GM23248 (cell line): Measurements from ENCODE around the gene C10orf90. TPM values are rescaled to one million over a fixed set of nuclear protein-coding genes. Genes with fewer than 3 reads are reported as not detected.

Experiments
- DNase-seq: peaks from one replicate; pipeline ENCODE4 v3.0.0-alpha.2; 2015
- H2AFZ ChIP-seq: fragments of 200-600 bp; sonication (generic); 2 replicates; pipeline ENCODE4 v1.6.1; 2016; ENCODE audit warnings: antibody characterized with exemption
- H3F3A ChIP-seq: fragments of 200-600 bp; sonication (generic); 2 replicates; pipeline ENCODE4 v1.6.1; 2016; ENCODE audit warnings: mild to moderate bottlenecking, antibody characterized with exemption, mixed run types; ENCODE audit not compliant: insufficient read depth
- H3K27ac ChIP-seq: fragments of 200-600 bp; sonication (generic); 2 replicates; pipeline ENCODE4 v1.5.1; 2016; ENCODE audit warnings: mild to moderate bottlenecking
- H3K27me3 ChIP-seq: fragments of 200-600 bp; sonication (generic); replicated peaks from 2 replicates; pipeline ENCODE4 v1.6.1; 2016; ENCODE audit warnings: mild to moderate bottlenecking; ENCODE audit not compliant: insufficient read depth
- H3K36me3 ChIP-seq: fragments of 200-600 bp; sonication (generic); 2 replicates; pipeline ENCODE4 v1.6.1; 2016; ENCODE audit warnings: low read depth, mild to moderate bottlenecking
- H3K4me1 ChIP-seq: fragments of 200-600 bp; sonication (generic); 2 replicates; pipeline ENCODE4 v1.6.1; 2016; ENCODE audit warnings: mild to moderate bottlenecking; ENCODE audit not compliant: insufficient read depth
- H3K4me2 ChIP-seq: fragments of 200-600 bp; sonication (generic); one replicate; pipeline ENCODE4 v1.6.1; 2016; ENCODE audit warnings: mild to moderate bottlenecking; ENCODE audit not compliant: unreplicated experiment
- H3K4me3 ChIP-seq: fragments of 200-600 bp; sonication (generic); 2 replicates; pipeline ENCODE4 v1.5.1; 2016; ENCODE audit warnings: mild to moderate bottlenecking
- H3K79me2 ChIP-seq: fragments of 200-600 bp; sonication (generic); 2 replicates; pipeline ENCODE4 v1.6.1; 2016; ENCODE audit warnings: mild to moderate bottlenecking; ENCODE audit not compliant: insufficient read depth
- H3K9ac ChIP-seq: fragments of 200-600 bp; sonication (generic); 2 replicates; pipeline ENCODE4 v1.6.1; 2016; ENCODE audit warnings: mild to moderate bottlenecking
- H3K9me2 ChIP-seq: fragments of 200-600 bp; sonication (generic); 2 replicates; pipeline ENCODE4 v1.6.1; 2016; ENCODE audit warnings: mixed run types, mild to moderate bottlenecking, moderate library complexity; ENCODE audit not compliant: insufficient read depth
- H3K9me3 ChIP-seq: fragments of 200-600 bp; sonication (generic); one replicate; pipeline ENCODE4 v1.6.1; 2017; ENCODE audit warnings: low read depth
- H4K20me1 ChIP-seq: fragments of 200-600 bp; sonication (generic); 2 replicates; pipeline ENCODE4 v1.6.0; 2016; ENCODE audit not compliant: insufficient read depth
- EZH2 ChIP-seq: fragments of 200-600 bp; sonication (generic); IDR thresholded peaks from 2 replicates; pipeline ENCODE4 v1.6.1; 2018; ENCODE audit warnings: antibody characterized with exemption, mild to moderate bottlenecking; ENCODE audit not compliant: insufficient read depth, poor library complexity, severe bottlenecking
- EZH2phosphoT487 ChIP-seq: fragments of 200-600 bp; sonication (generic); IDR thresholded peaks from 2 replicates; pipeline ENCODE4 v1.6.1; 2018; ENCODE audit warnings: antibody characterized with exemption, moderate library complexity, mild to moderate bottlenecking, low read depth; ENCODE audit not compliant: insufficient read depth
- WGBS, 2 experiments: methylation state at CpG; one replicate each; pipeline ENCODE4 v1.1.6; 2015 to 2017; ENCODE audit warnings: low lambda C conversion rate in 2 of 2, low coverage in 1 of 2; ENCODE audit errors: missing lambda C conversion rate in 2 of 2; 5-methylcytosine and 5-hydroxymethylcytosine counted together
- in situ Hi-C: fragments of 300-500 bp; cut with MboI; formaldehyde crosslinking; loops from 2 replicates; pipeline ENCODE4 v1.15.0; 2020
- polyA plus RNA-seq: library from polyadenylated mRNA; unstranded; fragments of >200 nt; fragmentation: Nextera tagmentation; extraction: Ambion mirVana; gene quantifications from 2 replicates; pipeline ENCODE4 v1.2.1, GENCODE V29; 2016
- total RNA-seq: library from RNA; depleted of rRNA; stranded (reverse); fragments of >200 nt; shearing (Covaris generic); gene quantifications from 2 replicates; pipeline ENCODE4 v1.2.3, GENCODE V29; 2014

The C10orf90 gene
- total and polyA plus RNA-seq, 2 experiments from 2014 or later = 0.22 to 0.71 TPM

GRCh38 chr10:126654579-126654978 lies 15.9 kb downstream of the C10orf90 start:
- TF ChIP-seq EZH2 (no peak), EZH2phosphoT487 (no peak)
- WGBS, 2 experiments = 61 to 62% methylated on average over 2 of the region's 2 CpGs
- no peak overlapping the region for H2AFZ ChIP-seq
- H3K36me3 ChIP-seq = no peaks in the 10 kb centered on the region
- no peak overlapping the region for H3K4me2 ChIP-seq
- H3K9me2 ChIP-seq = no peaks in the 10 kb centered on the region
- H3K79me2 ChIP-seq = no peaks in the 10 kb centered on the region
- H3K9ac ChIP-seq = no peak overlapping the region
- in situ Hi-C loops = no loop called here
- no peak for DNase-seq
- no peaks in the 10 kb centered on the region for H4K20me1 ChIP-seq
- H3K27ac ChIP-seq = no peak overlapping the region
- H3K4me1 ChIP-seq = no peaks in the 10 kb centered on the region
- no peaks in the 10 kb centered on the region for H3K9me3 ChIP-seq
- H3K4me3 ChIP-seq = no peak overlapping the region
- peaks cover 15% of the 10 kb centered on the region for H3K27me3 ChIP-seq
- H3F3A ChIP-seq = no peaks in the 10 kb centered on the region

- H3K27ac ChIP-seq = no peak overlapping the region
- no peaks in the 10 kb centered on the region for H4K20me1 ChIP-seq
- no peaks in the 10 kb centered on the region for H3K9me2 ChIP-seq
- no peak overlapping the region for H3K4me3 ChIP-seq
- in situ Hi-C loops = no loop called here
- no peaks in the 10 kb centered on the region for H3K9me3 ChIP-seq
- DNase-seq = no peak
- no peak overlapping the region for H3K9ac ChIP-seq
- H3K79me2 ChIP-seq = no peaks in the 10 kb centered on the region
- H2AFZ ChIP-seq = no peak overlapping the region
- H3K27me3 ChIP-seq = peaks cover 15% of the 10 kb centered on the region
- 63 to 70% methylated on average over 3 of the region's 3 CpGs for WGBS, 2 experiments
- H3K4me2 ChIP-seq = no peak overlapping the region
- H3K4me1 ChIP-seq = peaks cover under 1% of the 10 kb centered on the region; the same call in 1 of the 2 replicates
- no peak for TF ChIP-seq EZH2
- no peak for TF ChIP-seq EZH2phosphoT487
- no peaks in the 10 kb centered on the region for H3K36me3 ChIP-seq
- no peaks in the 10 kb centered on the region for H3F3A ChIP-seq
Observed at GRCh38 chr10:126651467-126651866, 19.0 kb downstream of the C10orf90 start.

DNA sequence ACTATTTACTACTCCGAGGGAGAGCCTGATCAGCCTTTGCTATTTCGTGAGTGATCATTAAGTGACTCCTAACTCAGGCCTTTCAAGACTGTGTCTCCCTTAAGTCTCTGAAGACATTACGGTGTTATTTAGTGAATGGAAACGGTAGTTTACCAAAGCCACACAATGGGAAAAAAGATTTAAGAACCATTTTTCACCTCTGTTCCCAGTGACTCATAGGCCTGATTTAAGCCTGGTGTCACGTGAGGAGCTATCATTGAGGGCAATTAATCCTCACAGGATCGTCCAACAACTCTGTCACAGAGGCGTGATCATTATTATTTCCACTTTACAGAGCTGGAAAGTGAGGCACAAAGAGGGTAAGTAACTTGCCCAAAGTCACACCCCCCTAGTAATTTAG lies 20.3 kb downstream of the C10orf90 start:
- Histone ChIP-seq H3K9ac (no peak overlapping the region), H3K4me3 (no peak overlapping the region), H4K20me1 (no peaks in the 10 kb centered on the region), H3K79me2 (no peaks in the 10 kb centered on the region), H3K27me3 (peaks cover 15% of the 10 kb centered on the region), H3K27ac (no peak overlapping the region), H2AFZ (no peak overlapping the region), H3K9me2 (no peaks in the 10 kb centered on the region), H3K36me3 (no peaks in the 10 kb centered on the region), H3F3A (no peaks in the 10 kb centered on the region), H3K4me1 (peaks cover 10% of the 10 kb centered on the region), H3K4me2 (no peak overlapping the region), H3K9me3 (no peaks in the 10 kb centered on the region)
- 65 to 68% methylated on average over 7 of the region's 7 CpGs for WGBS, 2 experiments
- TF ChIP-seq EZH2 (no peak), EZH2phosphoT487 (no peak)
- no peak for DNase-seq
- in situ Hi-C loops = no loop called here

GRCh38 chr10:126647116-126647515 lies 23.4 kb downstream of the C10orf90 start:
- H3K4me3 ChIP-seq = no peak overlapping the region
- no peak overlapping the region for H3K9ac ChIP-seq
- H3K27me3 ChIP-seq = peaks cover 7% of the 10 kb centered on the region; the same call in 1 of the 2 replicates
- DNase-seq = no peak
- no peak overlapping the region for H2AFZ ChIP-seq
- no peaks in the 10 kb centered on the region for H3F3A ChIP-seq
- H3K27ac ChIP-seq = no peak overlapping the region
- in situ Hi-C loops = no loop called here
- no peak overlapping the region for H3K4me2 ChIP-seq
- H3K4me1 ChIP-seq = peaks cover 10% of the 10 kb centered on the region
- TF ChIP-seq EZH2 (no peak), EZH2phosphoT487 (no peak)
- WGBS, 2 experiments = 50 to 63% methylated on average over 5 of the region's 5 CpGs
- H3K36me3 ChIP-seq = no peaks in the 10 kb centered on the region
- H3K9me2 ChIP-seq = no peaks in the 10 kb centered on the region
- H4K20me1 ChIP-seq = no peaks in the 10 kb centered on the region
- H3K9me3 ChIP-seq = no peaks in the 10 kb centered on the region
- no peaks in the 10 kb centered on the region for H3K79me2 ChIP-seq

DNA sequence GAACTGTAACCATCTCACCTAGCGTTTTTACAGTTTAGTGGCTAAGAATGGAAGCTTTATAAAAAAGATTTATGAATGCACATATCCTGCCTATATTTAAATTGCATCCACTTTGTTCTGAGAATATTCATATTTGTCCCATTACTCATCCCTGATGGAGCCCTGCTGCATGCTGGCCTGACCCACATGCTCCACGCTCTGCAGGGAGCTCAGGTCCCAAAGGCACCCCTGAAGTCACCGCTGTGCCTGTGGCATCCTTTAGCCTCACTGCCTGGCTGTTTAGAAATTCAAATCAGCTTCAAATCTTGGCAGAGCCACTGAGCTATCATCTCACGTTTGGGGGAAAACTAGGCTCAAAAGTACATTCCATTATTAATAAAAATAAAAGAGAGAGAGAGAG lies 24.4 kb downstream of the C10orf90 start:
- Histone ChIP-seq H3F3A (no peaks in the 10 kb centered on the region), H3K9me2 (no peaks in the 10 kb centered on the region), H3K36me3 (no peaks in the 10 kb centered on the region), H2AFZ (0 out of 2 replicates have a peak overlapping the region, but pooled peaks have one; percentile 30), H3K4me2 (no peak overlapping the region), H4K20me1 (no peaks in the 10 kb centered on the region), H3K79me2 (no peaks in the 10 kb centered on the region), H3K9ac (no peak overlapping the region), H3K9me3 (no peaks in the 10 kb centered on the region), H3K27me3 (peaks cover 3% of the 10 kb centered on the region; the same call in 1 of the 2 replicates), H3K4me3 (no peak overlapping the region), H3K27ac (no peak overlapping the region), H3K4me1 (peaks cover 10% of the 10 kb centered on the region)
- whole genome bisulfite sequencing, 2 experiments = 44 to 51% methylated on average over 4 of the region's 4 CpGs
- peak; percentile 57 for DNase-seq
- TF ChIP-seq EZH2phosphoT487 = no peak
- TF ChIP-seq EZH2 = no peak
- in situ Hi-C loops = no loop called here
